ENCODE results near the gene AQP5. TPM values are rescaled to one million over a fixed set of nuclear protein-coding genes. Genes with fewer than 3 reads are reported as not detected.

AQP5 gene
- total and polyA plus RNA-seq, 2 of the 8 experiments (the other 6 are each of a cell fraction or from before 2014, with no cell fraction given), result 2.5 to 3.2 TPM

GRCh38 chr12:49937639-49938300 is 23.9 kb upstream of the AQP5 start (continued):
- TF ChIP-seq, protein P1, sequence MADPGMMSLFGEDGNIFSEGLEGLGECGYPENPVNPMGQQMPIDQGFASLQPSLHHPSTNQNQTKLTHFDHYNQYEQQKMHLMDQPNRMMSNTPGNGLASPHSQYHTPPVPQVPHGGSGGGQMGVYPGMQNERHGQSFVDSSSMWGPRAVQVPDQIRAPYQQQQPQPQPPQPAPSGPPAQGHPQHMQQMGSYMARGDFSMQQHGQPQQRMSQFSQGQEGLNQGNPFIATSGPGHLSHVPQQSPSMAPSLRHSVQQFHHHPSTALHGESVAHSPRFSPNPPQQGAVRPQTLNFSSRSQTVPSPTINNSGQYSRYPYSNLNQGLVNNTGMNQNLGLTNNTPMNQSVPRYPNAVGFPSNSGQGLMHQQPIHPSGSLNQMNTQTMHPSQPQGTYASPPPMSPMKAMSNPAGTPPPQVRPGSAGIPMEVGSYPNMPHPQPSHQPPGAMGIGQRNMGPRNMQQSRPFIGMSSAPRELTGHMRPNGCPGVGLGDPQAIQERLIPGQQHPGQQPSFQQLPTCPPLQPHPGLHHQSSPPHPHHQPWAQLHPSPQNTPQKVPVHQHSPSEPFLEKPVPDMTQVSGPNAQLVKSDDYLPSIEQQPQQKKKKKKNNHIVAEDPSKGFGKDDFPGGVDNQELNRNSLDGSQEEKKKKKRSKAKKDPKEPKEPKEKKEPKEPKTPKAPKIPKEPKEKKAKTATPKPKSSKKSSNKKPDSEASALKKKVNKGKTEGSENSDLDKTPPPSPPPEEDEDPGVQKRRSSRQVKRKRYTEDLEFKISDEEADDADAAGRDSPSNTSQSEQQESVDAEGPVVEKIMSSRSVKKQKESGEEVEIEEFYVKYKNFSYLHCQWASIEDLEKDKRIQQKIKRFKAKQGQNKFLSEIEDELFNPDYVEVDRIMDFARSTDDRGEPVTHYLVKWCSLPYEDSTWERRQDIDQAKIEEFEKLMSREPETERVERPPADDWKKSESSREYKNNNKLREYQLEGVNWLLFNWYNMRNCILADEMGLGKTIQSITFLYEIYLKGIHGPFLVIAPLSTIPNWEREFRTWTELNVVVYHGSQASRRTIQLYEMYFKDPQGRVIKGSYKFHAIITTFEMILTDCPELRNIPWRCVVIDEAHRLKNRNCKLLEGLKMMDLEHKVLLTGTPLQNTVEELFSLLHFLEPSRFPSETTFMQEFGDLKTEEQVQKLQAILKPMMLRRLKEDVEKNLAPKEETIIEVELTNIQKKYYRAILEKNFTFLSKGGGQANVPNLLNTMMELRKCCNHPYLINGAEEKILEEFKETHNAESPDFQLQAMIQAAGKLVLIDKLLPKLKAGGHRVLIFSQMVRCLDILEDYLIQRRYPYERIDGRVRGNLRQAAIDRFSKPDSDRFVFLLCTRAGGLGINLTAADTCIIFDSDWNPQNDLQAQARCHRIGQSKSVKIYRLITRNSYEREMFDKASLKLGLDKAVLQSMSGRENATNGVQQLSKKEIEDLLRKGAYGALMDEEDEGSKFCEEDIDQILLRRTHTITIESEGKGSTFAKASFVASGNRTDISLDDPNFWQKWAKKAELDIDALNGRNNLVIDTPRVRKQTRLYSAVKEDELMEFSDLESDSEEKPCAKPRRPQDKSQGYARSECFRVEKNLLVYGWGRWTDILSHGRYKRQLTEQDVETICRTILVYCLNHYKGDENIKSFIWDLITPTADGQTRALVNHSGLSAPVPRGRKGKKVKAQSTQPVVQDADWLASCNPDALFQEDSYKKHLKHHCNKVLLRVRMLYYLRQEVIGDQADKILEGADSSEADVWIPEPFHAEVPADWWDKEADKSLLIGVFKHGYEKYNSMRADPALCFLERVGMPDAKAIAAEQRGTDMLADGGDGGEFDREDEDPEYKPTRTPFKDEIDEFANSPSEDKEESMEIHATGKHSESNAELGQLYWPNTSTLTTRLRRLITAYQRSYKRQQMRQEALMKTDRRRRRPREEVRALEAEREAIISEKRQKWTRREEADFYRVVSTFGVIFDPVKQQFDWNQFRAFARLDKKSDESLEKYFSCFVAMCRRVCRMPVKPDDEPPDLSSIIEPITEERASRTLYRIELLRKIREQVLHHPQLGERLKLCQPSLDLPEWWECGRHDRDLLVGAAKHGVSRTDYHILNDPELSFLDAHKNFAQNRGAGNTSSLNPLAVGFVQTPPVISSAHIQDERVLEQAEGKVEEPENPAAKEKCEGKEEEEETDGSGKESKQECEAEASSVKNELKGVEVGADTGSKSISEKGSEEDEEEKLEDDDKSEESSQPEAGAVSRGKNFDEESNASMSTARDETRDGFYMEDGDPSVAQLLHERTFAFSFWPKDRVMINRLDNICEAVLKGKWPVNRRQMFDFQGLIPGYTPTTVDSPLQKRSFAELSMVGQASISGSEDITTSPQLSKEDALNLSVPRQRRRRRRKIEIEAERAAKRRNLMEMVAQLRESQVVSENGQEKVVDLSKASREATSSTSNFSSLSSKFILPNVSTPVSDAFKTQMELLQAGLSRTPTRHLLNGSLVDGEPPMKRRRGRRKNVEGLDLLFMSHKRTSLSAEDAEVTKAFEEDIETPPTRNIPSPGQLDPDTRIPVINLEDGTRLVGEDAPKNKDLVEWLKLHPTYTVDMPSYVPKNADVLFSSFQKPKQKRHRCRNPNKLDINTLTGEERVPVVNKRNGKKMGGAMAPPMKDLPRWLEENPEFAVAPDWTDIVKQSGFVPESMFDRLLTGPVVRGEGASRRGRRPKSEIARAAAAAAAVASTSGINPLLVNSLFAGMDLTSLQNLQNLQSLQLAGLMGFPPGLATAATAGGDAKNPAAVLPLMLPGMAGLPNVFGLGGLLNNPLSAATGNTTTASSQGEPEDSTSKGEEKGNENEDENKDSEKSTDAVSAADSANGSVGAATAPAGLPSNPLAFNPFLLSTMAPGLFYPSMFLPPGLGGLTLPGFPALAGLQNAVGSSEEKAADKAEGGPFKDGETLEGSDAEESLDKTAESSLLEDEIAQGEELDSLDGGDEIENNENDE (IDR thresholded peaks at IDR 0.05; ENCODE audit: insufficient replicate concordance, low read length), result no peak
- TF ChIP-seq, protein P2, sequence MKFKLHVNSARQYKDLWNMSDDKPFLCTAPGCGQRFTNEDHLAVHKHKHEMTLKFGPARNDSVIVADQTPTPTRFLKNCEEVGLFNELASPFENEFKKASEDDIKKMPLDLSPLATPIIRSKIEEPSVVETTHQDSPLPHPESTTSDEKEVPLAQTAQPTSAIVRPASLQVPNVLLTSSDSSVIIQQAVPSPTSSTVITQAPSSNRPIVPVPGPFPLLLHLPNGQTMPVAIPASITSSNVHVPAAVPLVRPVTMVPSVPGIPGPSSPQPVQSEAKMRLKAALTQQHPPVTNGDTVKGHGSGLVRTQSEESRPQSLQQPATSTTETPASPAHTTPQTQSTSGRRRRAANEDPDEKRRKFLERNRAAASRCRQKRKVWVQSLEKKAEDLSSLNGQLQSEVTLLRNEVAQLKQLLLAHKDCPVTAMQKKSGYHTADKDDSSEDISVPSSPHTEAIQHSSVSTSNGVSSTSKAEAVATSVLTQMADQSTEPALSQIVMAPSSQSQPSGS (IDR thresholded peaks at IDR 0.05; ENCODE audit: low read length), result no peak
- no peak for TF ChIP-seq NRF1 (IDR thresholded peaks at IDR 0.05; ENCODE audit: low read depth, low read length)
- TF ChIP-seq CREB1 (IDR thresholded peaks at IDR 0.05), result no peak
- TF ChIP-seq SUZ12 (IDR thresholded peaks at IDR 0.05; ENCODE audit: low read length), result no peak
- TF ChIP-seq SAP30 (IDR thresholded peaks at IDR 0.05; ENCODE audit: insufficient read depth, insufficient replicate concordance, low read length), result no peak

Measured in H1 (cell line).